ENCODE results near the gene PALD1. TPM values are rescaled to one million over a fixed set of nuclear protein-coding genes. Genes with fewer than 3 reads are reported as not detected.
"Not testable (repeated sequence)": the region's sequence is repeated elsewhere in the genome, so short reads cannot be mapped to it uniquely, and the experiment has no call there.

PALD1 gene
- total RNA-seq, 1 experiment from 2014 or later, result 0.38 TPM

GRCh38 chr10:70579234-70580002 lies 100.9 kb downstream of the PALD1 start:
- BruUV-seq (replicated peaks), result no TSS peak
- peaks cover 53% of the 10 kb centered on the region for H3K4me1 Mint-ChIP-seq (ENCODE audit: low read depth, unreplicated experiment)
- TF ChIP-seq CTCF (IDR thresholded peaks at IDR 0.05; ENCODE audit: unreplicated experiment), result no peak
- CTCF ChIA-PET, result interaction anchor here (0.7 kb wide), 1 partner anchor 20 kb away, joined by 3 read pairs; no protein-coding TSS in a partner anchor
- peaks cover 23% of the 10 kb centered on the region for H3K27me3 Mint-ChIP-seq (ENCODE audit: unreplicated experiment)
- peak overlapping the region; percentile 50 for H3K27ac Mint-ChIP-seq (ENCODE audit: unreplicated experiment)
- H3K4me3 Mint-ChIP-seq (ENCODE audit: low read depth, unreplicated experiment), result peak overlapping the region; percentile 3
- peak; percentile 25 for DNase-seq
- H3K36me3 Mint-ChIP-seq (ENCODE audit: insufficient read depth, unreplicated experiment), result peaks cover 19% of the 10 kb centered on the region
- intact Hi-C loops (cut with micrococcal nuclease; ENCODE audit: unreplicated experiment), result no loop called here
- no peaks in the 10 kb centered on the region for H3K9me3 Mint-ChIP-seq (ENCODE audit: low read depth, unreplicated experiment)

GRCh38 chr10:70581176-70581575 lies 102.6 kb downstream of the PALD1 start:
- H3K4me1 Mint-ChIP-seq (ENCODE audit: low read depth, unreplicated experiment), result peaks cover 43% of the 10 kb centered on the region
- CTCF ChIA-PET, result interaction anchor here (0.7 kb wide), 1 partner anchor 9 kb away, joined by 4 read pairs; no protein-coding TSS in a partner anchor
- H3K27ac Mint-ChIP-seq (ENCODE audit: unreplicated experiment); H3K9me3 Mint-ChIP-seq (ENCODE audit: low read depth, unreplicated experiment); BruUV-seq (replicated peaks); intact Hi-C loops (cut with micrococcal nuclease; ENCODE audit: unreplicated experiment); DNase-seq; H3K4me3 Mint-ChIP-seq (ENCODE audit: low read depth, unreplicated experiment): not testable (repeated sequence)
- peaks cover 40% of the 10 kb centered on the region for H3K27me3 Mint-ChIP-seq (ENCODE audit: unreplicated experiment)
- H3K36me3 Mint-ChIP-seq (ENCODE audit: insufficient read depth, unreplicated experiment), result peaks cover 19% of the 10 kb centered on the region

- CTCF ChIA-PET, result interaction anchor here (1.0 kb wide), 1 partner anchor 11 kb away, joined by 3 read pairs; no protein-coding TSS in a partner anchor
- peaks cover 12% of the 10 kb centered on the region for H3K36me3 Mint-ChIP-seq (ENCODE audit: insufficient read depth, unreplicated experiment)
- no peaks in the 10 kb centered on the region for H3K9me3 Mint-ChIP-seq (ENCODE audit: low read depth, unreplicated experiment)
- intact Hi-C loops (cut with micrococcal nuclease; ENCODE audit: unreplicated experiment), result no loop called here
- no peak for DNase-seq
- no TSS peak for BruUV-seq (replicated peaks)
- no peak for TF ChIP-seq CTCF (IDR thresholded peaks at IDR 0.05; ENCODE audit: unreplicated experiment)
- H3K27ac Mint-ChIP-seq (ENCODE audit: unreplicated experiment), result no peak overlapping the region
- H3K4me1 Mint-ChIP-seq (ENCODE audit: low read depth, unreplicated experiment), result peaks cover 24% of the 10 kb centered on the region
- no peak overlapping the region for H3K4me3 Mint-ChIP-seq (ENCODE audit: low read depth, unreplicated experiment)
- H3K27me3 Mint-ChIP-seq (ENCODE audit: unreplicated experiment), result peaks cover 59% of the 10 kb centered on the region
Observed at GRCh38 chr10:70582793-70583668, 104.5 kb downstream of the PALD1 start.

GRCh38 chr10:70583669-70584037 lies 105.1 kb downstream of the PALD1 start:
- H3K36me3 Mint-ChIP-seq (ENCODE audit: insufficient read depth, unreplicated experiment), result peaks cover 6% of the 10 kb centered on the region
- DNase-seq, result no peak
- no peak overlapping the region for H3K4me3 Mint-ChIP-seq (ENCODE audit: low read depth, unreplicated experiment)
- intact Hi-C loops (cut with micrococcal nuclease; ENCODE audit: unreplicated experiment), result no loop called here
- no peaks in the 10 kb centered on the region for H3K9me3 Mint-ChIP-seq (ENCODE audit: low read depth, unreplicated experiment)
- H3K27ac Mint-ChIP-seq (ENCODE audit: unreplicated experiment), result no peak overlapping the region
- no peak for TF ChIP-seq CTCF (IDR thresholded peaks at IDR 0.05; ENCODE audit: unreplicated experiment)
- peaks cover 65% of the 10 kb centered on the region for H3K27me3 Mint-ChIP-seq (ENCODE audit: unreplicated experiment)
- H3K4me1 Mint-ChIP-seq (ENCODE audit: low read depth, unreplicated experiment), result peaks cover 18% of the 10 kb centered on the region
- BruUV-seq (replicated peaks), result no TSS peak
- CTCF ChIA-PET, result interaction anchor here (1.0 kb wide), 1 partner anchor 10 kb away, joined by 3 read pairs; no protein-coding TSS in a partner anchor
